Measurements from ENCODE around the gene PKP3. TPM values are rescaled to one million over a fixed set of nuclear protein-coding genes. Genes with fewer than 3 reads are reported as not detected.
"Not testable (repeated sequence)": the region's sequence is repeated elsewhere in the genome, so short reads cannot be mapped to it uniquely, and the experiment has no call there.

Gene PKP3
- total RNA-seq: 20.6 and 30.7 TPM in 2 replicates

- no peak for TF ChIP-seq CTCF (conservative IDR thresholded peaks at IDR 0.05; ENCODE audit: low read depth, low read length)
- no peak within 1 kb of the TSS for H3K4me3 ChIP-seq (ENCODE audit: low read depth, low read length)
- no peak for DNase-seq (ENCODE audit: low read depth)
Measured at GRCh38 chr11:394034-394857, at the start of gene PKP3. Gene PKP3 (plus strand): TSS chr11:394209. CDS start chr11:394293, 84 bp downstream.

- DNase-seq (ENCODE audit: low read depth): no peak
- TF ChIP-seq CTCF (conservative IDR thresholded peaks at IDR 0.05; ENCODE audit: low read depth, low read length): no peak
- H3K4me3 ChIP-seq (ENCODE audit: low read depth, low read length): no peak overlapping the region
Measured at GRCh38 chr11:344836-345578, 49.0 kb upstream of the PKP3 start.

GRCh38 chr11:346529-346928, 47.5 kb upstream of the PKP3 start:
- H3K4me3 ChIP-seq (ENCODE audit: low read depth, low read length): no peak overlapping the region
- TF ChIP-seq CTCF (conservative IDR thresholded peaks at IDR 0.05; ENCODE audit: low read depth, low read length): no peak
- no peak for DNase-seq (ENCODE audit: low read depth)

GRCh38 chr11:349270-349954, 44.6 kb upstream of the PKP3 start:
- not testable (repeated sequence) for DNase-seq (ENCODE audit: low read depth); H3K4me3 ChIP-seq (ENCODE audit: low read depth, low read length)

- not testable (repeated sequence) for DNase-seq (ENCODE audit: low read depth); H3K4me3 ChIP-seq (ENCODE audit: low read depth, low read length)
Measured at GRCh38 chr11:350033-350722, 43.8 kb upstream of the PKP3 start.

GRCh38 chr11:350723-351255, 43.2 kb upstream of the PKP3 start:
- DNase-seq (ENCODE audit: low read depth): no peak
- no peak for TF ChIP-seq CTCF (conservative IDR thresholded peaks at IDR 0.05; ENCODE audit: low read depth, low read length)
- H3K4me3 ChIP-seq (ENCODE audit: low read depth, low read length): no peak overlapping the region

GRCh38 chr11:351411-351810, 42.6 kb upstream of the PKP3 start:
- TF ChIP-seq CTCF (conservative IDR thresholded peaks at IDR 0.05; ENCODE audit: low read depth, low read length): no peak
- DNase-seq (ENCODE audit: low read depth): no peak

More at GRCh38 chr11:351411-351810, 42.6 kb upstream of the PKP3 start:
- H3K4me3 ChIP-seq (ENCODE audit: low read depth, low read length): no peak overlapping the region
